ENCODE data around the gene XPC.

Gene XPC

DNA sequence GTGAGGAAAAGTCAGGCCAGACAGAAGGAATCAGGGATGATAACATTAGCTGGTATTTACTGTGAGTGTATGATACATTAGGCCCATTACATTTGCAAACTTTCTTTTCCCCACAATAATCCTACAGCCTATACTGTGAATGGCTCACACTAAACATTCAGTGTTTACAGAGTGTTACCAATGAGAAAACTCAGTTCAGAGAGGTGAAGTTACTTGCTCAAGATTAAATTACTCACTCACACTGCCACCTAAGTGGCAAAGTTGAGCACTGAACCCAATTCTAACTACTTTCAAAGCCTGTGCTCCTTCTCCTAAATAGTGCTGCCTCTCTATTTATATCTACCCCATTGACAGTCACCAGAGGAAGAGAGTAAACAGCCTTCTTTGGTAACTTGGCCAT, 8.5 kb downstream of the XPC start:
- no peak for DNase-seq

DNA sequence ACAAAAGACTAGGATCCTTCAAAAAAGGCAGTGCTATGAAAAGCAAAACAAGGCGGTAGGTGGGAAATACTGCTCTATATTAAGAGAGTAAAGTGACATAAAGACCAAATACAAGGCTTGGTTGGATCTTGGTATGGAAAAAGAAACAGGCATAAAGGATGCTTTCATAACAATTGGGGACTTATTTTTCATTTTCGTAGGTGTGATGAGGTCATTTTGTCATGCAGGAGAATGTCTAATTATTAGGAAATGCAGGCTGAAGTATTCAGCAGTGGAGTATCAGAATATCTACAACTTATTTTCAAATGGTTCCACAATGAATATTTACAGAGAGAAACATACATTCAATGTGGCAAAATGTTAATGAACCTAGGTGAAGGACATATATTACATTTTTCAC, 9.0 kb downstream of the XPC start:
- DNase-seq = no peak

DNA sequence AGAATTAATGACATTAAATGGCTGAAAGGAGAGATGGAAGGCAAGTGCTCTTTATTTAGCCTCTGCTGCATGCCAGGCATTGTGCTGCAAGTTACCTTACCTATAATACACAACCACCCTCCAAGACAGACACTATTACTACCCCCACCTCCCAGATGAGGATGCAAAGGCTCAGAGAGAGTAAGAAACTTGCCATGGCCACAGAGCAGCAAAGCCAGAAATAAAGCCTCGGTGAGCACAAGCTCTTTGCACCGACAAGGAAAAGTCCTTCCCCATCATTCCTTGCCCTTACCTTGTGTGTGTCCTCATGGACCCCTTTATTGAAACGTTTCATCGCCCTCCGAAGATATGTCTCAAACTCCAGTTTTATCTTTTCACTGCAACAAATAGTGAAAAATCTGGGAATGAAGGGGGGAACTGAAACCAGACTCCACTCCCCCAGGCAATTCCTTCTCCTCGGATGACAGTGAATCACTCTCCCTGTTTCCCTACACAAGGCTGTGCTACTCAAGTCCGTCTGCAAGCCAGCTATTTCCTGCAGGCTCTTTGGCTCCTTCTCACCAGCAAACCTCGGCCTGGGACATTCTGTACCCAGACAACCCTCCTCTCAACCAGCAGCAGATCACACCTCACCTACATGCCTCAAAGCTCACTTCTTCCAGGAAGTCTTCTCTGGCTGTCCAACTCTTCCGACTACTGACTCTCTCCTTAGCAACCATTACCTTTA, 11.4 kb downstream of the XPC start:
- DNase-seq = no peak

DNA sequence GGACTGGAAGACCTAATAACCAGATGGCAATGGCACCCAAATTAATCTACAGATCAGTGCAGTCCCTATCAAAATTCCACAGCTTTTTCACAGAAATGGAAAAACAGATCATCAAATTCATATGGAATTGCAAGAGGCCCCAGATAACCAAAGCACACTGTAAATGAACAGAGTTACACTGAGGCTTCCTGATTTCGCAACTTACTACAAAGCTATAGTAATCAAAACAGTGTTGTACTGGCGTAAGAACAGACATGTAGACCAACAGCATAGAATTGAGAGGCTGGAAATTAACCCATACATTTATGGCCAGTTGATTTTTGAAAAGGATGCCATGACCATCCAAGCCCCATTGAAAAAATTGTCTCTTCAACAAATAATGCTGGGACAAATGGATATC, 16.2 kb downstream of the XPC start:
- no peak for DNase-seq

DNA sequence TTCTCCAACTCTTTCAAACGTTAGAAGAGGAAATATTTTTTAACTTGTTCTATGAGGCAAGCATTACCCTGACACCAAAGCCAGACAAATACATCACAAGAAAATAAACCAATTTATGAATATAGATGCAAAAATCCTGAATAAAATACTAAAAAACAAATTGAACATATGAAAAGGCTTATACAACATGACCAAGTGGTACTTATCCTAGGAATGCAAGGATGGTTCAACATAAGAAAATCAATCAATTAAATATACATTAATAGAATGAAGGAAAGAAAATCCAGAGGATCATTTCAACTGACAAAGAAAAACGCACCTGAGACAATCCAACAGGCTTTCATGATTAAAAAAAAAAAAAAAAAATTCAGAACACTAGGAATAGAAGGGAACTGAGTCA, 17.1 kb downstream of the XPC start:
- no peak for DNase-seq

DNA sequence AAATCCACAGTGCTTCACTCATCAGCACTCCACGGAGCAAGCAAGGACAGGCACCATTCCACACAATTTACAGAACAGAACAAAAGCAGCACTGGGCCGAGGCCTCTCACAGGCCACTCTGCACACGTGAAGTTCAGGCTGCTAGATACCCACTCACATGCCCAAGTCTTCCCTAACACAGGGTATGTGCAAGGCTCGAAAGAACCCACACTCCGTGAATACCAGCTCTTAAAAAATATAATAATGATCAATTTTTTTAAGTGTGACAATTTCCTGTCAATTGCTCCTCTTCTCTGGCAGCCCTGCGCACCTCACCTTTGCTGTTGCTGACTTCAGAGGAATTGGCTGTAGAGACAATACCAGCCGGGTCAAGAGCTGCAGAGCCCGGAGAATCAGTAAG, 19.0 kb downstream of the XPC start:
- DNase-seq = no peak

DNA sequence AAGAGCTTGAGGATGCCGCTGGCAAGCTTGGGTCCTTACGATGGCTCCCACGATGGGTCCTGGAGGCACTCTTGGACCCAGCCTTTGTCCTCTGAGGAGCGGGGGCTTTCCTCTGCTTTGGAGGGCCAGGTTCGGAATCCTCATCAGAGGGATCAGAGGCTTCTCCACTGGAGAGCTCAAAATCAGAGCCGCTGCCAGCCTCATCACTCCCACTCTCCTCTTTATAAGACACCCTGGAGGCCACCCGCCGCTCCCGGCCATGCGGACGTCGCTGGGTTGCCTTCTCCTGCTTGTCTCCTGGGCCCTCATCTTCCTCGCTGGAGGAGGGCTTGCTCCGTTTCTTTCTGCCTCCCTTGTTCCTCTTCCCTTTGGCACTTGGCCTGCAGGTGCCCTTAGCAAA, 20.0 kb downstream of the XPC start:
- DNase-seq = no peak

DNA sequence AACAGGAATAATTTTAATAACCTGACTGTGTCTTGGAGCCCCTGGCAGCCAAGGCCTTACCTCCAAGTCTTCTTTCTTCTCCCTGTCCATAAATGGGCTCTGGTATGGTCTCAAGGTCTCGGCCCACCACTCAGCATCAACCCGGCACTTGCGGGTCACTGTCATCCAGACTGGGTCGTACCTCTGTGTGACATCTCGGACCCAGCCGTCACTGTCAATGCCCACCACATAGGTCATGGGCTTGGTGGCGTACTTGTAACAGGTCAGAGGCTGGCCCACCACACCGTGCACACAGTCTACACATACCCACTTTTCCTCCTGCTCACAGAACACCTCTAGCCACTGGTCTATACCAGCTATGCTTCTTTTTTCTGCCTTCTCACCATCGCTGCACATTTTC, 20.4 kb downstream of the XPC start:
- DNase-seq = no peak

DNA sequence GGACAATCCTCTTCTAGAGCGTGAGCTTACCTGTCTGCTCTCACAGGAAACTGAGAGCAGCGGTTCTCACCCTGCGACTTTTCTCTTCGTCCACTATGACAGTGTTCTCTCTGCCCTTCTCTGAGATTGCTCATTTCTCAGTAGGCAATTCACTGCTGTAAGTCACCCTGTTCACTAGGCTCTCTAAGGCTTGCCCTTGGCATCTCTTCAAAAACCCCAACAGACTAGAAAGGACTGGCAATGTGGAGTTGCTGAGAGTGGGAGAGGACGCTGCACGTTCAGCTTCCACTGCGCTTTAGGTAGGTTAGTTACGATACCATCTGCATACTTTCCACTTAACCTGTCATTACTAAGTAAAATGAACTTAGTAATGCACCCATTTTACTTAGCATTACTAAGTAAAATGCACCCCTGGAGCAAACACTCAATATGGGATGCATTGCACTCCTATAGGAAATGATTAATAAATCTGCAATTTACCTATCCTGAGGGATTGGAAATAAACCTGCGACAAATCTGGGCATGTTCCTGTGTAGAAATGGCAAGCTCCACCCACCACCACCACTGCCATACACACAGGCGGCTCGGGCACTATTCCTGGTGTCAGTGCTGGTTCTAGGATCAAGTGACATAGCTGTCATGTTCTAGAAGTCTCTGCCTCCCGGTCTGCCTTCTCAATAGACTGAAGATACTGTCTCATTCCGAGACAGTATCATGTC, 21.4 kb downstream of the XPC start:
- DNase-seq = no peak

DNA sequence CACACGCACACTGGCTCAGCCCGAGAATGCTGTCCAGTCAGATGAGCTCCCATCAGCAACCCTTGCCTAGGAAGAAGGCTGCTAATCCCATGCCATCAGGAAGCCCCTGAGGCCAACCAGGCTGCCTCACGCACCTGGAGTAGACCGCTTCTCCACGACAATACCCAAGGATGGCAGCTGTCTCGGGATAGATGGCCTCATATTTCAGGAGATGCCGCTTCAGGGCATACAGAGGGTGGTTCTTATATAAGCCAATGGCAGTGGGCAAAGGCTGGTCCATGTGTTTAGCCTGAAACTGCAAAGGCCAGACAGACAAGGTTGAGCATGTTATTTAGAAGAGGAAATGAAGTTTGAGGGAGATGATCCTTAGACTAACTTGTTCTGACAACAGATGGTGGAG, 22.2 kb downstream of the XPC start:
- no peak for DNase-seq

DNA sequence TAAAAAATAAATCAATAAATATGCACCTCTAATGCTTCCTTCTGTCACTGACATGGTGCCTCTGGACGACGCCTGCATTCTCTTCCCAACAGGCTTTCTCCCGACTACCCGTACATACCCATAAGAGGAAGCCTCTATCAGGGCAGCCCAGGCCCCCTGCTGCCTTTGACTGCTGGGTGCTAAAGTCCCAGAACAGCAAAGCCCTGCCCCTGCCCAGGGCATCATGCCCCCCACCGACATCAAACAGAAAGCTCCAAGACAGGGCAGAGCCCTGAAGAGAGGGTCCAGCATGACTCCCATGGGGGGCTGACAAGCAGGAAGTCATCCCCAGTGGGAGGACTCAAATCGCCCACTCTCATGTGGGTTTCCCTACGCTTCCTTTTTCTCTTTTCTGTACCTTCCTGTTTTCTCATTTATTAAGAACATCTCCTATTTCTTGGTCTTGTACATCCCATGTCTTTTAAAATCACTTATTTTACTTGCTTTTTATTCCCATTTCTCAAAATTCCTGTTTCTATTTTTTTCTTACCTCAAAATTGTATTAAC, 23.4 kb downstream of the XPC start:
- no peak for DNase-seq

DNA sequence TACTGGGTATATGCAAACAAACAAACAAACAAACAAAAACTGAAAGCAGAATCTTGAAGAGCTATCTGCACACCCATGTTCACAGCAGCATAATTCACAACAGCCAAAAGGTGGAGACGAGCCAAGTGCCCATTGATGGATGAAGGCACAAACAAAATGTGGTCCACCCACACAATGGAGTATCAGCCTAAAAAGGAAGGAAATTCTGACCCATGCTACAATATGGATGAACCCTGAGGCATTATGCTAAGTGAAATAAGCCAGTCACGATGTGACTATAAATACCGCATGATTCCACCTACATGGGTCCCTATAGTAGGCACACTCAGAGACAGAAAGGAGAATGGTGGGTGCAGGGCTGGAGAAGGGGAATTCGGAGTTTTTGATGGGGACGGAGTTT, 24.1 kb downstream of the XPC start:
- no peak for DNase-seq

DNA sequence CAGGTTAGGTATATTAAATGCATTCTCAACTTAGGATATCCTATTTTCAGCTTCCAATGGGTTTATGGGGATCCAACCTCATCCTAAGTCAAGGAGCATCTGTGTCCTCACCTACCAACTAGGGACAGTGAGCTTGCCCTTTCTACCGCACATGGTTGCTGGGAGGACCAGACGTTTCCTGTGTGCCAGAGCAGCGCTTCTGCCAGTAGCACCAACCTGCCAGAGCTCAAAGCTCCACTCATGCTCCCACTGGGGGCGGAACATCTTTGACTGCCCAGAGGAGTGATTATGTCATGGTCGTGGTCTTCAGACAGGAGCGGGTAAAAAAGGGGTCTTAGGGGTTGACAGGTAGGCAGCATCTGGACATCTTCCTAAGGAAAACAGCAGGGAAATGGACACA, 24.7 kb downstream of the XPC start:
- no peak for DNase-seq

DNA sequence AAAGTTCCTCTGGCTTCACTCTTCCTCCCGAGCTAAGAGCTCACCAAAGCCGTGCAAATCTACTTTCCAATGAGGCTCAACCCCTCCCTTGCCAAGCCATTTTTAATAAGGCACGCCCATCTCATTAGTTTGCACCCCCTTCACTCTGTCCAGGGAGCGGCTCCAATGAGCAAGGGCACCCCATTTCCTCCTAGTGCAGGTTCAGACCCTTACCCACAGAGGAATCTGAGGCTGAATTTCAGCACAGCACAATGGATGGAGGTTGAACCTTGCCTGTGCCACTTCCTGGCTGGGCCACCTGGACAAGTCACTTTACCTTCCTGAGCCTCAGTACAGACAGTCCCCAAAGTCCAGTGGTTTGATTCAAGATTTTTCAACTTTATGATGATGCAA, 25.4 kb downstream of the XPC start:
- no peak for DNase-seq

DNA sequence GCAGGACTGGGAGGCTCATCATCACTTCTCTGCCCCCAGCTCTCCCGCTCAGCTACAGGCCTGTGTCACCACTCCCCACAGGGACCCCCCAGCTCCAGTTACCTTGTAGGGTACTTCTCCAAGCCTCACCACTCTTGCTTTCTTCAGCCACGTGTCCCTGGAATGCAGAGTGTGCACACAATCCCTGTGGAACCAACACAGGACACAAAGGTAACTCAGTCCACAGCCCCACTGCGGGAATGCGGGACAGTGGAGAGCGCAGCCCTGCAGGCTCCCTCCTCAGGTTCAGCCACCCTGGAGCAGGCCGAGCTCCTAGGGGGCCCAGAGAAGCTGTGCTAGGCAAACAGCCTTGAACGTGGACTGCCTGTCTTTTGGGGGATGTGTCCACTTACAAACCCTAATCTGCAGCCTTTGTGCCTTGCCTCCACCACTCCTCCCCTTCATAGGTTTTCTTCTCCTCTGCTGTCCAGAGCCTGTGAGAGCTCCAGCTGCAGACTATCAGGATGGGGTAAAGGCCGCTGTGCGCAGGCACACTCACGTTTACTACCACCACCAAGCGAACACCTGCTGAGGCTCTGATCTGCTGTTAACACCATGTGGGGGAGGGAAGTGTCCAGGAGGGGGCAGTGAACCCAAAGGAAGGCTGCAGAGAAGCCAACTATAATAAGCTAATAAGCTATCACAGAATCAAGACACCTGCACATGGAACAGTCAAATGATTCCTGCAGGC, 26.0 kb downstream of the XPC start:
- no peak for DNase-seq

DNA sequence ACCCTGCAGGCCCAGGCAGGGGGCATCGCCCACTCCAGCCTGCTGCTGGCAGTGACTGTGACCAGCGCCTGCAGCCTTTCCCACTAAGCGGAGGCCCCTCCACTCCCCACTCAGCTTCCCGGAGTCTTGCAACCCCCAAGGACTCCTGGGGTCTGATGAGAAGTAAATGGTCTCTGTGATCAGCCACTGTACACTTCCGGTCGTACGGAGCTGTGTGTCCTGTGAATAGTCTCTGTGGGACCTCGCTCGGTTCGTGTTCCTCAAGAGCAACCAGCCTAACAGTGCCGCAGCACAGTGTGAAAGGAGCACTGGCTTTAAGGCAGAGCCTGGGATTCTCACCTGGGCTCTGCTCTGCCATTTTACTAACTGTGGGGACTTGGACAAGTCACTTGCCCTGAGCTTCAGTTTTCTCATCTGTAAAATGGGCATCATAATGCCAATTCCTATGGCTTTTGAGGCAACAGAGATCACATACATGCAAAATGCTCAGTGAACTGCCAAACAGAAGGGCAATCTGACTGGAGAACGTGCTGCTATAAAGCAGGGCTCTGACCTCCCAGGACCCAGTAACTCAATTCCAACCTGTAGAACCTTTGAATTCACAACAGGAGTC, 26.8 kb downstream of the XPC start:
- no peak for DNase-seq

DNA sequence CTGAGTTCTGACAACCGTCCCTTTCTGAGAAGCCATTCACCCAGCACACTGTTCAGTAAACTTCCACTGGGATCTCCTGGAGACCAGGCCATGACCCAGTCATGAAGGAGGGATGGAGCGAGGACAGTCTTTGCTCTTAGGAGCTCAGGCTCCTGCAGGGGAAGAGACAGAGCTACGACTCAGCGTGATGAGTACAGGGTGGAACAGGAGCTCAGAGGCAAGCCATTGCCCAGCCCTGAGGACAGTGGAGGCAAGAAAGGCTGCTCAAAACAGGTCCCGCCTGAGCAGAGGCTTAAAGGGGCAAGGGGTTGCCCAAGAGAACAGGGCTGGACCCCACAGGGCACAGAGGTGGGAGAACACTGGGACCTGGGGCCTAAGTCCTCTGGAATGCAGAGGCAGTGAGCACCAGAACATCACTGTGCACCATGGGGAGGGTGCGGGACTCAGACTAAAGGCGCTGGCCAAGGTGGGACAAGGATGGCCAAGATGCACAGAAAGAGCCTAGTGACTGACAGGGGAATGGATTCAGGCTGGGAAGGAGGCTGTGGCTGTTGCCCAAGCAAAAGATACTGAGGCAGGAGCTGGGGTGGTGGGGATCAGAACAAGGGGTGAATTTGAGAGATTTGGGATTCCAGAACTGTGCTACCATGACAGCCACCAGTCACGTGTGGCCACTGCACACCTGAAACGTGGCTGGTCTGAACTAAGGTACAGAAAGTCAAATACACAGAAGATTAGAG, 27.7 kb downstream of the XPC start:
- DNase-seq = no peak

DNA sequence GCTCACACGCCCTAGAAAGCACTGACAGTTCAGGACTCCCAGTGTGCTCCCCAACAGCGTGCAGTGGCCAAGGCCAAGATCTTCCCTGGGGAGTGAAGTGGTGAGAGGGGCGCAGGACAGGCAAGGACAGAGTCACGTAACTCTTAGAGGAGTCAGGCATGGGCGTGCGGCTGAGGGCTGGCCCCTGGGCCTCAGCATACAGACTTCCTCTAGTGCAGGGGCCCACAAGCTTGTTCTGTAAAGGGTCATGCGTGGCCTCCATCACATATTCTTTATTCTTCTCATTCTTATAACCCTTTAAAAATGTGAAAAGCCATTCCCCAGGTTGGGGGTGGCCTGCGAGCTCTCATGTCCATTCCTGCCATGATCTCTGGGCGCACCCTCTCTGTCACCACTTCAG, 28.3 kb downstream of the XPC start:
- DNase-seq = no peak

DNA sequence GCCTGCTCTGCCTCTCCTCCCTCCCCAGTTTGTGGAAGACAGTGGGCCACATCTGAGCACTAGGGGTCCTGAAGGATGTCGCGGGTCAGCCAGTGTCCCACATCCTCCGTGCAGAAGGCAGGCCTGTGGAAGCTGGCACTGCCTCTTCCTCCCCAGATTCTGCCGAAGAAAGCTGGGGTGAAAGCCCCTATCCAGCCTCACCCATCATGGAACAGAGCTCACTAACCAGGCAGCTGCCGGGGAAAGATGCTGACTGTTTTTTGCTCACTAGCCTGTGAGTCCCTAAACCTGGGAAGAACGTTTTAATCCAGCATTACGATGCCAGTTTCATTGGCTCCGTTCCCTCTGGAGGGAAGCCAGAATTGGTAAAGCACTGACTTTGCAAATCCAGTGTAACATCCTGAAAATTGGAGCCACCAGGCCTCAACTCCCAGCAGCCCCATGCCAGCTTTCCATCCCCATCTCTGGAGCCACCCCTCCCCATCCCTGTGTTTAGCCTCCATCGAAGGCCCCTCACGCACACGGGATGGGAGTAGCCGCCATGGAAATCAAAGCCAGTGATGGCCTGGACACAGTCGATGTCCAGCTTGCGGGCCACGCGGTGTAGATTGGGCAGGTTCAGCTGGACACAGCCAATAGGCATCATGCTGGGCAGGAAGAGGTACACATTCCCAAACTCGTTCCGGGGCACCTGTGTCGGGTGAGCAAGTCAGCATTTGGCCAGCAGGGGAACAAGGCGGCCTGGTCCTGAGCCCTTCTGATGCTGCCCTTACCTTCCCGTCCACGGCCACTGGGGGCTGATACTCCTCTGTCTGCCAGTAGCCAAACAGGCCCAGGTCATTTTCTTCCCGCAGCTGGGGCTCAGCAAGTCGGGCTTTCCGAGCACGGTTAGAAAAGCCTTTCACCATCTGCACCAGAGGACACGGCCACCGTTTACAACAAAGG, 30.1 kb downstream of the XPC start:
- DNase-seq = no peak

DNA sequence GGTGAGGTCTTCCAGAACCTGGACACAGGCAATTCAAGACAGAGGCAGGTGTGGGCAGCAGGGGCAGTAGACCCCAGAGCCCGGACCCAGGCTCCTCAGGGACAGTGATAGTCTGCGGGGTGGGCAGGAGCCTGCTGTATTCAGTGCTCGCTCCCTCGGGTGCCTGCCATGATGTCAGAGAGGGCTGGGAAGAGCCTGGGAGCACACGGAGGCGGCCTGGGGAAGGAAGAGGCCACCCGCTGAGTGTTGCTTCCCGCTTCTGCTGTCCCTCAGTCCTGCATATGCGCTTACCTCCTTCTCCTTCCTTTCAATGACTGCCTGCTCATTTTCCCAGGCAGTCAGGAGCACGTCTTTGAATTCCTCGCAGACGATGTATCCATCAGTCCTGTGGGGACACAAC, 30.8 kb downstream of the XPC start:
- DNase-seq = no peak

DNA sequence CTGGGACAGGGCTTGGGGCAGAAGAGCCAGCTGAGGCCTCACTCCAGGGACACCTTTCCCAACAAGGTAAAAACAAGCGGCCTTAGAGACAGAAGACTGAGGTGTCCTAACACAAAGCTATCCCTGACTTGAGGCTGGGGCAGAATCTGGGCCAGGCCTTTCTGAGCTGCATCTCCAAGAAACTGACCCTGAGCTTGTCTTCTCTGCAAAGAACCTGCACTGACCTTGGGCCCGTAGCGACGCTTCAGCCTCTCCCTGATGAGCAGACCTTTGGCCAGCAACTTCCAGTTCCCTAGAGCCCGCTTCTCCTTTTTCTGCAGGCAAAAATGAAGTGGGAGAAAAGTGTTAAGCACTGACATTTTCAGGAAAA, 31.4 kb downstream of the XPC start:
- no peak for DNase-seq

Data from activated CD4-positive, alpha-beta T cell treated with anti-CD3 and anti-CD28 coated beads, Interleukin-2, Interleukin-6, amounts not matched to agents 100 ng/mL and 50 ng/mL, durations not matched to agents 16 hours and 8 hours (primary cell).